ENCODE data around the gene CD6.

Gene CD6

GRCh38 chr11:60932605-60933356, 38.7 kb upstream of the CD6 start:
- ATAC-seq (no peak), DNase-seq (no peak)
- Mint-ChIP-seq H3K4me3 (no peak overlapping the region), H3K4me1 (no peaks in the 10 kb centered on the region), H3K27ac (no peak overlapping the region), H3K27me3 (peaks cover 9% of the 10 kb centered on the region), H3K9me3 (no peaks in the 10 kb centered on the region)

GRCh38 chr11:60933416-60934123, 37.9 kb upstream of the CD6 start:
- H3K9me3 Mint-ChIP-seq: no peaks in the 10 kb centered on the region
- no peak for ATAC-seq
- H3K27ac Mint-ChIP-seq: no peak overlapping the region
- H3K27me3 Mint-ChIP-seq: peaks cover 9% of the 10 kb centered on the region
- H3K4me1 Mint-ChIP-seq: no peaks in the 10 kb centered on the region
- H3K4me3 Mint-ChIP-seq: no peak overlapping the region
- DNase-seq: no peak

- Mint-ChIP-seq H3K9me3 (no peaks in the 10 kb centered on the region), H3K27ac (no peak overlapping the region), H3K27me3 (peaks cover 9% of the 10 kb centered on the region), H3K4me3 (no peak overlapping the region), H3K4me1 (no peaks in the 10 kb centered on the region)
- DNase-seq: no peak
- ATAC-seq: peak; percentile 15
Measured at GRCh38 chr11:60934124-60934789, 37.2 kb upstream of the CD6 start.

GRCh38 chr11:60934790-60935605, 36.5 kb upstream of the CD6 start:
- no peak for DNase-seq
- Mint-ChIP-seq H3K4me1 (no peaks in the 10 kb centered on the region), H3K4me3 (no peak overlapping the region), H3K9me3 (no peaks in the 10 kb centered on the region), H3K27me3 (peaks cover 2% of the 10 kb centered on the region), H3K27ac (peak overlapping the region in 1 of 2 donors; percentile 45)
- ATAC-seq: peak; percentile 33

GRCh38 chr11:60935676-60936442, 35.6 kb upstream of the CD6 start:
- ATAC-seq (peak; percentile 40), DNase-seq (no peak)
- no peaks in the 10 kb centered on the region for H3K4me1 Mint-ChIP-seq
- no peaks in the 10 kb centered on the region for H3K9me3 Mint-ChIP-seq
- no peaks in the 10 kb centered on the region for H3K27me3 Mint-ChIP-seq
- no peak overlapping the region for H3K4me3 Mint-ChIP-seq
- H3K27ac Mint-ChIP-seq: peak overlapping the region in 1 of 2 donors; percentile 44

- ATAC-seq (no peak), DNase-seq (no peak)
- H3K27me3 Mint-ChIP-seq: no peaks in the 10 kb centered on the region
- no peaks in the 10 kb centered on the region for H3K4me1 Mint-ChIP-seq
- no peaks in the 10 kb centered on the region for H3K9me3 Mint-ChIP-seq
- H3K4me3 Mint-ChIP-seq: no peak overlapping the region
- no peak overlapping the region for H3K27ac Mint-ChIP-seq
Measured at GRCh38 chr11:60936467-60937143, 34.9 kb upstream of the CD6 start.

- no peaks in the 10 kb centered on the region for H3K27me3 Mint-ChIP-seq
- H3K9me3 Mint-ChIP-seq: no peaks in the 10 kb centered on the region
- DNase-seq (no peak), ATAC-seq (no peak)
- no peak overlapping the region for H3K27ac Mint-ChIP-seq
- no peak overlapping the region for H3K4me3 Mint-ChIP-seq
- H3K4me1 Mint-ChIP-seq: no peaks in the 10 kb centered on the region
Measured at GRCh38 chr11:60937144-60937527, 34.3 kb upstream of the CD6 start.

- ATAC-seq: no peak
- Mint-ChIP-seq H3K4me1 (no peaks in the 10 kb centered on the region), H3K4me3 (no peak overlapping the region), H3K27me3 (no peaks in the 10 kb centered on the region), H3K9me3 (no peaks in the 10 kb centered on the region), H3K27ac (peak overlapping the region in 1 of 2 donors; percentile 74)
- DNase-seq: no peak
Measured at GRCh38 chr11:60937811-60938210, 33.7 kb upstream of the CD6 start.

GRCh38 chr11:60938500-60938899, 33.0 kb upstream of the CD6 start:
- H3K27ac Mint-ChIP-seq: peak overlapping the region in 1 of 2 donors; percentile 6
- no peaks in the 10 kb centered on the region for H3K27me3 Mint-ChIP-seq
- H3K4me3 Mint-ChIP-seq: no peak overlapping the region
- DNase-seq (no peak), ATAC-seq (no peak)
- no peaks in the 10 kb centered on the region for H3K4me1 Mint-ChIP-seq
- no peaks in the 10 kb centered on the region for H3K9me3 Mint-ChIP-seq

- ATAC-seq (no peak), DNase-seq (no peak)
Measured at GRCh38 chr11:60939301-60939700, 32.2 kb upstream of the CD6 start.

GRCh38 chr11:60939855-60940254, 31.6 kb upstream of the CD6 start:
- Mint-ChIP-seq H3K9me3 (no peaks in the 10 kb centered on the region), H3K4me1 (no peaks in the 10 kb centered on the region), H3K4me3 (no peak overlapping the region), H3K27me3 (no peaks in the 10 kb centered on the region), H3K27ac (no peak overlapping the region)
- DNase-seq: no peak
- ATAC-seq: no peak

More at GRCh38 chr11:60939301-60939700, 32.2 kb upstream of the CD6 start:
- H3K27ac Mint-ChIP-seq: peak overlapping the region in 1 of 2 donors; percentile 61
- no peaks in the 10 kb centered on the region for H3K9me3 Mint-ChIP-seq
- H3K27me3 Mint-ChIP-seq: no peaks in the 10 kb centered on the region
- H3K4me3 Mint-ChIP-seq: no peak overlapping the region
- no peaks in the 10 kb centered on the region for H3K4me1 Mint-ChIP-seq

GRCh38 chr11:60941371-60942119, 29.9 kb upstream of the CD6 start:
- no peak for DNase-seq
- Mint-ChIP-seq H3K27me3 (no peaks in the 10 kb centered on the region), H3K4me3 (no peak overlapping the region), H3K4me1 (no peaks in the 10 kb centered on the region), H3K27ac (no peak overlapping the region), H3K9me3 (no peaks in the 10 kb centered on the region)
- ATAC-seq: no peak

- H3K4me3 Mint-ChIP-seq: no peak overlapping the region
- H3K4me1 Mint-ChIP-seq: no peaks in the 10 kb centered on the region
- ATAC-seq (no peak), DNase-seq (no peak)
- no peaks in the 10 kb centered on the region for H3K27me3 Mint-ChIP-seq
- no peaks in the 10 kb centered on the region for H3K9me3 Mint-ChIP-seq
- H3K27ac Mint-ChIP-seq: no peak overlapping the region
Measured at GRCh38 chr11:60942219-60942618, 29.3 kb upstream of the CD6 start.

All from stimulated activated naive CD8-positive, alpha-beta T cell treated with anti-CD3 and anti-CD28 coated beads, Interleukin-15, amount 100 ng/mL, for 72 hours (primary cell).